GM12864 (cell line): Measurements from ENCODE around the gene ZC3H11A.
"Not testable (repeated sequence)": the region's sequence is repeated elsewhere in the genome, so short reads cannot be mapped to it uniquely, and the experiment has no call there.

Source experiments
- DNase-seq: peaks from one replicate; pipeline ENCODE4 v3.0.0-alpha.2; 2011; ENCODE audit warnings: low read depth
- H3K4me3 ChIP-seq: 2 replicates; pipeline ENCODE4 v1.5.1; 2011; ENCODE audit warnings: mild to moderate bottlenecking, low read depth, low read length, control low read depth
- CTCF ChIP-seq: IDR thresholded peaks from 2 replicates; pipeline ENCODE4 v1.5.1; 2011; ENCODE audit warnings: low read depth, mild to moderate bottlenecking, moderate library complexity, low read length, control low read depth, inconsistent platforms; ENCODE audit errors: missing control alignments

The ZC3H11A gene

GRCh38 chr1:203760506-203760905 lies 34.9 kb upstream of the ZC3H11A start:
- H3K4me3 ChIP-seq = no peak overlapping the region
- no peak for DNase-seq
- TF ChIP-seq CTCF = no peak

- not testable (repeated sequence) for H3K4me3 ChIP-seq, DNase-seq
These were observed 33.5 kb upstream of the ZC3H11A start for GRCh38 chr1:203761958-203762357.

- no peak overlapping the region for H3K4me3 ChIP-seq
- no peak for TF ChIP-seq CTCF
- no peak for DNase-seq
These were observed 31.9 kb upstream of the ZC3H11A start for GRCh38 chr1:203763505-203763904.

- TF ChIP-seq CTCF = no peak
- DNase-seq = no peak
- H3K4me3 ChIP-seq = peak overlapping the region; percentile 78
These were observed 31.1 kb upstream of the ZC3H11A start for GRCh38 chr1:203764105-203765028.

- no peak for TF ChIP-seq CTCF
- peak within 1 kb of the TSS; percentile 78 for H3K4me3 ChIP-seq
- DNase-seq = peak; percentile 91
These were observed 30.2 kb upstream of the ZC3H11A start, which contains the start of gene LAX1 for GRCh38 chr1:203765029-203765837. TSS of gene LAX1 (plus strand) at chr1:203765183. CDS start at chr1:203765566, 383 bp downstream.

GRCh38 chr1:203768256-203768655 lies 27.2 kb upstream of the ZC3H11A start:
- H3K4me3 ChIP-seq = peak overlapping the region; percentile 16; the same call in 1 of the 2 replicates
- DNase-seq = no peak
- TF ChIP-seq CTCF = no peak
